22Rv1 (cell line): Measurements from ENCODE around the gene TTC1.

Source experiments
- ZFX ChIP-seq: fragments of 450-650 bp; IDR thresholded peaks from 2 replicates; pipeline ENCODE4 v1.6.1; 2017; ENCODE audit warnings: antibody characterized with exemption, borderline replicate concordance
- TF ChIP-seq, protein P1 (sequence below): fragments of 450-650 bp; IDR thresholded peaks from 2 replicates; pipeline ENCODE4 v1.5.1; 2017; ENCODE audit warnings: mild to moderate bottlenecking

DNA sequence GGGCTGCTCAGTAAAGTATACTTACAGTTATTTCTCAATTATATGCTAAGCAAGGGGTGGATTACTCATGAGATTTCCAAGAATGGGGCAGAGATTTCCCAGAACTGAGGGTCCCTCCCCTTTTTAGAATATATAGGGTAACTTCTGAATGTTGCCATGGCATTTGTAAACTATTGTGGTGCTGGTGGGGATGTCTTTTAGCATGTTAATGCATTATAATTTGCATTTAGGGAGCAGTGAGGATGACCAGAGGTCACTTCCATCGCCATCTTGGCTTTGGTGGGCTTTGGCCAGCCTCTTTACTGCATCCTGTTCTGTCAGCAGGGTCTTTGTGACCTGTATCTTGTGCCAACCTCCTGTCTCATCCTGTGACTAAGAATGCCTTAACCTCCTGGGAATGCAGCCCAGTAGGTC, 35.5 kb downstream of the TTC1 start:
- TF ChIP-seq, protein P1, sequence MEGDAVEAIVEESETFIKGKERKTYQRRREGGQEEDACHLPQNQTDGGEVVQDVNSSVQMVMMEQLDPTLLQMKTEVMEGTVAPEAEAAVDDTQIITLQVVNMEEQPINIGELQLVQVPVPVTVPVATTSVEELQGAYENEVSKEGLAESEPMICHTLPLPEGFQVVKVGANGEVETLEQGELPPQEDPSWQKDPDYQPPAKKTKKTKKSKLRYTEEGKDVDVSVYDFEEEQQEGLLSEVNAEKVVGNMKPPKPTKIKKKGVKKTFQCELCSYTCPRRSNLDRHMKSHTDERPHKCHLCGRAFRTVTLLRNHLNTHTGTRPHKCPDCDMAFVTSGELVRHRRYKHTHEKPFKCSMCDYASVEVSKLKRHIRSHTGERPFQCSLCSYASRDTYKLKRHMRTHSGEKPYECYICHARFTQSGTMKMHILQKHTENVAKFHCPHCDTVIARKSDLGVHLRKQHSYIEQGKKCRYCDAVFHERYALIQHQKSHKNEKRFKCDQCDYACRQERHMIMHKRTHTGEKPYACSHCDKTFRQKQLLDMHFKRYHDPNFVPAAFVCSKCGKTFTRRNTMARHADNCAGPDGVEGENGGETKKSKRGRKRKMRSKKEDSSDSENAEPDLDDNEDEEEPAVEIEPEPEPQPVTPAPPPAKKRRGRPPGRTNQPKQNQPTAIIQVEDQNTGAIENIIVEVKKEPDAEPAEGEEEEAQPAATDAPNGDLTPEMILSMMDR: no peak
- TF ChIP-seq ZFX: no peak
